IMR-90 (cell line): ENCODE measurements around the gene CRABP1.

Source experiments
- MAFK ChIP-seq: IDR thresholded peaks from 2 replicates; pipeline ENCODE4 v1.6.1; 2012; ENCODE audit warnings: low read depth, low read length, improper control_type of control experiment
- NFE2L2 ChIP-seq: fragments of 150-350 bp; IDR thresholded peaks from 2 replicates; pipeline ENCODE4 v1.6.1; 2016; ENCODE audit warnings: low read depth, mild to moderate bottlenecking, low read length
- POLR2A ChIP-seq: IDR thresholded peaks from 2 replicates; pipeline ENCODE4 v1.6.1; 2012; ENCODE audit warnings: mild to moderate bottlenecking, low read depth, low read length
- TF ChIP-seq, protein P1 (sequence below): conservative IDR thresholded peaks from 2 replicates; pipeline ENCODE4 v1.5.1; 2012; ENCODE audit warnings: mild to moderate bottlenecking, low read depth, low read length, improper control_type of control experiment
- TF ChIP-seq, protein P2 (sequence below): fragments of 150-350 bp; IDR thresholded peaks from 2 replicates; pipeline ENCODE4 v1.6.1; 2016; ENCODE audit warnings: low read depth, mild to moderate bottlenecking, low read length, moderate library complexity, borderline replicate concordance
- TF ChIP-seq, protein P3 (sequence below): fragments of 150-350 bp; IDR thresholded peaks from 2 replicates; pipeline ENCODE4 v1.6.1; 2017; ENCODE audit warnings: mild to moderate bottlenecking, antibody characterized with exemption, low read length, low read depth

DNA sequence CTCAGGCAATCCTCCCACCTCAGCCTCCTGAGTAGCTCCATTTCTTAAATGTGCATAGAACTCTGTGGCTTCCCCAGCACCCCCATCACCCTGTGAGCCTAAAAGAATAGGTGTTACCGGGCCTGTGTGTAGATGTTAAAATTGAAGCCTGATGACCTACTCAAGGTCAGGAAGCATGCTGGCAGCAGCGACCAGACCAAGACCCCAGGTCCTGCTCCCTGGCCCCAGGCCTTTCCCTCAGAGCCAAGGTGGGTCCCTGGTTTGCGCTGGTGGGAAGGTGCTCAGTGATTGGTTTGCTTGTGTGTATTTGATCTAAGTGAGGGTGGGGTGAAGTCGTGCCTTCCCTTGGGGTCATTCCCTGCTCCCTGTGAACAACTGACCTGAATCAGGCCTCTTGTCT, 18.4 kb upstream of the CRABP1 start:
- TF ChIP-seq, protein P1, sequence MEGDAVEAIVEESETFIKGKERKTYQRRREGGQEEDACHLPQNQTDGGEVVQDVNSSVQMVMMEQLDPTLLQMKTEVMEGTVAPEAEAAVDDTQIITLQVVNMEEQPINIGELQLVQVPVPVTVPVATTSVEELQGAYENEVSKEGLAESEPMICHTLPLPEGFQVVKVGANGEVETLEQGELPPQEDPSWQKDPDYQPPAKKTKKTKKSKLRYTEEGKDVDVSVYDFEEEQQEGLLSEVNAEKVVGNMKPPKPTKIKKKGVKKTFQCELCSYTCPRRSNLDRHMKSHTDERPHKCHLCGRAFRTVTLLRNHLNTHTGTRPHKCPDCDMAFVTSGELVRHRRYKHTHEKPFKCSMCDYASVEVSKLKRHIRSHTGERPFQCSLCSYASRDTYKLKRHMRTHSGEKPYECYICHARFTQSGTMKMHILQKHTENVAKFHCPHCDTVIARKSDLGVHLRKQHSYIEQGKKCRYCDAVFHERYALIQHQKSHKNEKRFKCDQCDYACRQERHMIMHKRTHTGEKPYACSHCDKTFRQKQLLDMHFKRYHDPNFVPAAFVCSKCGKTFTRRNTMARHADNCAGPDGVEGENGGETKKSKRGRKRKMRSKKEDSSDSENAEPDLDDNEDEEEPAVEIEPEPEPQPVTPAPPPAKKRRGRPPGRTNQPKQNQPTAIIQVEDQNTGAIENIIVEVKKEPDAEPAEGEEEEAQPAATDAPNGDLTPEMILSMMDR = no peak
- TF ChIP-seq NFE2L2 = no peak
- TF ChIP-seq, protein P2, sequence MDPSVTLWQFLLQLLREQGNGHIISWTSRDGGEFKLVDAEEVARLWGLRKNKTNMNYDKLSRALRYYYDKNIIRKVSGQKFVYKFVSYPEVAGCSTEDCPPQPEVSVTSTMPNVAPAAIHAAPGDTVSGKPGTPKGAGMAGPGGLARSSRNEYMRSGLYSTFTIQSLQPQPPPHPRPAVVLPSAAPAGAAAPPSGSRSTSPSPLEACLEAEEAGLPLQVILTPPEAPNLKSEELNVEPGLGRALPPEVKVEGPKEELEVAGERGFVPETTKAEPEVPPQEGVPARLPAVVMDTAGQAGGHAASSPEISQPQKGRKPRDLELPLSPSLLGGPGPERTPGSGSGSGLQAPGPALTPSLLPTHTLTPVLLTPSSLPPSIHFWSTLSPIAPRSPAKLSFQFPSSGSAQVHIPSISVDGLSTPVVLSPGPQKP = no peak
- TF ChIP-seq POLR2A = no peak
- TF ChIP-seq, protein P3, sequence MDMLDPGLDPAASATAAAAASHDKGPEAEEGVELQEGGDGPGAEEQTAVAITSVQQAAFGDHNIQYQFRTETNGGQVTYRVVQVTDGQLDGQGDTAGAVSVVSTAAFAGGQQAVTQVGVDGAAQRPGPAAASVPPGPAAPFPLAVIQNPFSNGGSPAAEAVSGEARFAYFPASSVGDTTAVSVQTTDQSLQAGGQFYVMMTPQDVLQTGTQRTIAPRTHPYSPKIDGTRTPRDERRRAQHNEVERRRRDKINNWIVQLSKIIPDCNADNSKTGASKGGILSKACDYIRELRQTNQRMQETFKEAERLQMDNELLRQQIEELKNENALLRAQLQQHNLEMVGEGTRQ = no peak
- no peak for TF ChIP-seq MAFK
